GM21390 (cell line): ENCODE results near the gene CAMSAP1.

Source experiments
- ATAC-seq: cut with Tn5 transposase; IDR thresholded peaks from one replicate; pipeline ENCODE4 v1.9.1; 2021; ENCODE audit not compliant: unreplicated experiment

Gene CAMSAP1

DNA sequence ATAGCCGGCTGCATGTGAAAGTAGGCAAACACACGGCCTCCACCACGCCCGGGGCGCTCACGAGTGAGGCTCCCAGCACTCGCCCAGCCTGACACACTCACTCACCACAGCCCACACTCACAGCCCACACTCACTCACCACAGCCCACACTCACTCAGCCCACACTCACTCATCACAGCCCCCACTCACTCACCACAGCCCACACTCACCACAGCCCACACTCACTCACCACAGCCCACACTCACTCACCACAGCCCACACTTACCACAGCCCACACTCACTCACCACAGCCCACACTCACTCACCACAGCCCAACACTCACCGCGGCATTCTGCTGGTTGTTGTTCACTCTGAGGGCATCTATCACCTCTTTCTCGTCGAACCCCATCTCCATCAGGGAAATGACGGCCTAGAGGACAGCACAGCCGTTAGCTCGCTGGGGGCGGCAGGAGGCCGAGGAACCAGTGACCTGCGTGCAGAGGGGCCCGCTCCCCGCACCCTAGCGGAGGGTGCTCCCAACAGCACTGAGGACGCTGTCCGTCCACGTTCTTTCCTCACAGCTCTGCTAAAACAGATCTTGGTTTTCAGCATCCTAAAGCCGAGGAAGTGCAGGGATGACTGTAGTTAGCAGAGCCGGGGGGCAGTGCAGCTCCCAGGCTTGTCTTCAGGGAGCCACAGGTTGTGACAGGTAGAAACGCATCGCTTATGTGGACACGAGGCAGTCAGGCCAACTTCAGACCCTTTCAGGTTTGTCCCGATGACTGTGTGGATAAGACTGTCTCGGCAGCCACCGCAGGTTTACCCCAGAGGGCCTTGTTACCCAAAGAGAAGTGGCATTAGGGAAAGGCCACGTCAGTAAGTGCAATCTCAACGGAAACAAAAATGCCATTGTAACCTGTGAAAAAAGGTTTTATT lies 32.3 kb upstream of the CAMSAP1 start:
- no peak for ATAC-seq

DNA sequence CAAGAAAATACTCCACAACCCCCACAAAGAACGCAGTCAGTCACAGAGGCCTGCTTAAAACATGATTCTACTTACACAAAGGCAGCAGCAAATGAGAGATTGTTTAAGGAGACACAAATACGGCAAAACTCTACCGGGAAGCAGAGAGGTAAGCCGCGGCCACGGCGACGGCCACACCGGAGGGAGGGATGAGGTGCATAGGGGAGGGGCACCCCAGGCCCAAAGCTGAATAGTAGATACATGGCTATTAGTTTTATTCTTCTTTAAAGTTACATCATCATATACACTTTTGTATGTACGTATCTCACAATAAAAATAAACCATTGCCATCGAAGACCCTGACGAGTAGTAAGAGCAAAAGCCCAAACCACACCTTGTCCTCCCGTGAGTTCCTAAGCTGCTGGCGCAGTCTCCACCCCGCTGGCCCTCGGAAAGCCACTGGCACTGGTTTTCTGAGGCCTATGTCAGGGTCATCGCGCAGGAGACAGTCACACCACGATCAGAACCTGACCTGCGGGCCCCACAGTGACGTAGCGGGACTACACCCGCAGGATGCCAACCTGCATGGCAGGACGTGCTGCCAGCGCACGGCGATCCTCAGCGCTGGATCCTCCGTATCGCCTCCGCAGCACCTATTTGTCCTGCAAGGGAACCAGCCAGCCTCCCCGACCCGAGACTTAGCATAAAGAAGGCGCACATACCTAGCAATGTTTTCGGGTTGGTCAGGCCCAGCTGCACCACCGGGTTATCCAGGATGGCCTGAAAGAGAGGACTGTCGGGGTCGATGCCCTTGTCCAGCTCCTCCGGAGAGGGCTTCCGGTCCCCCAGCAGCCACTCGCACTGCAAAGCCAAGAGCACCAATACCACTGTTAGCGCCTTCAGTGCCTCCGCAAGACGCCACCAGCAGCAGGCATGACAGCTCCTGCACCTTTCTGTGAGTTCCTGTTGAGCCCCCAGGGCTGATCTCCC lies 30.5 kb upstream of the CAMSAP1 start:
- no peak for ATAC-seq

DNA sequence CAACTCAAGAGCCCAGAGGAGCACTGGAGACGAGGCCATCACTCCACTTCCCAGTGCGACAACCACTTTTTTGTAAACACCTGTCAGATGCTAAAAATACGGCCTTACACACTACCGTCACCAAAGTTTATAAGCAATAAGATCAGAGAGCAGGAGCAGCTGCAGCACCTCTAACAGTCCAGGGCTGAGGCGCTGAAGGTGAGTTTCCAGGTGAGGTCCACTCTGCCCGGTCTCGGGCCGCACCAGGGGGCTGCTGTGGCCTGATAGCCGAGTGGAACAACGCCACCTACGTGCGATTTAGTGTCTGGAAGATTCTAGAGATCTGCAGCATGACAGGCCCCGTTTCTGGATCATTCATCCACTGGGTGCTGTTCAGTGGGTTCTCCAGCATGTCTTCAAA lies 25.8 kb upstream of the CAMSAP1 start:
- no peak for ATAC-seq

GRCh38 chr9:135932656-135933055 lies 25.3 kb upstream of the CAMSAP1 start:
- no peak for ATAC-seq

GRCh38 chr9:135931349-135931820 lies 24.0 kb upstream of the CAMSAP1 start:
- no peak for ATAC-seq

- ATAC-seq = no peak
Observed at GRCh38 chr9:135930446-135931345, 23.4 kb upstream of the CAMSAP1 start.

- no peak for ATAC-seq
Observed at GRCh38 chr9:135929656-135930445, 22.5 kb upstream of the CAMSAP1 start.

DNA sequence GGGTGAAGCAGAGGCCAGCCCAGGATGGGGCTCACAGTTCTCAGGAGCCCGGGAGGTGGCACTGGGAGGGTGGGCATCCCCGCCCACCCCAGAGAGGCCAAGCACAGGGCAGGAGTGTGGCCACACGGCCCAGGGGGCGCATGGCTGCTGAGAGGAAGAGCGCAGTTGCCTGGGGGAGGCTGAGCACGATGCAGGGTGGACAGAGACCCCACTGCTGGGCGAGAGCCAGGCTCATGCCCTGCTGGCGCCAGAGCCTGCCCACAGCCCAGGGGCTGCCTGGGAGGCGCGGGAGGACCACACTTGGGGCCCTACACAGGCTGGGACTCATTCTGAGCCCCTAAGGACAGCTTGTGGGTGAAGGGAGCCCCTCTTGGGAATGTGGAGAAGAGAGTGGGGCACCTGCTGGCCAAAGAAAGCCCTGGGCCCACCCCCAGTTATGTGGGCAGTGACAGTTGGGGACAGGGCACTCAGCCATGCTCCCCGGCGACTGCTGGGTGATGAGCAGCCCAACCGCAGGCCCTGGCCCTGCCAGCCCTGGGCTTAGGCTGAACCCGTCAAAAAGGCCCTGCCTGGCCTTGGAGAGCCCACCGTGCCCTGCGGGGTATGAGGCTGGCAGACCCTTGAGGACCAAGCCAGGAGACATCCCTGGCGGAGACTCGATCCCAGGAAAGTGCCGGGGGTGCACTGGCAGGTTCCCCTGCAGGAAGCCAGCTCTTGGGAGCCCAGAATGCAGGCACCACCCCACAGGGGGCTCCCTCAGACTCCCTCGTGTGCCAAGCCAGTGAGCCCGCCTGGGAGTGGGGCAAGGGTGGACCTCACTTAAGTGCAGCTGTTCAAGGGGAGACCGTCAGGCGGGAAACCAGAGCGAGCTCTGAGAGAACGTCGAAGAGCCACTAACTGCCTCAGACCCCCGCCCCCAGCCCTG lies 21.6 kb upstream of the CAMSAP1 start:
- ATAC-seq = no peak

DNA sequence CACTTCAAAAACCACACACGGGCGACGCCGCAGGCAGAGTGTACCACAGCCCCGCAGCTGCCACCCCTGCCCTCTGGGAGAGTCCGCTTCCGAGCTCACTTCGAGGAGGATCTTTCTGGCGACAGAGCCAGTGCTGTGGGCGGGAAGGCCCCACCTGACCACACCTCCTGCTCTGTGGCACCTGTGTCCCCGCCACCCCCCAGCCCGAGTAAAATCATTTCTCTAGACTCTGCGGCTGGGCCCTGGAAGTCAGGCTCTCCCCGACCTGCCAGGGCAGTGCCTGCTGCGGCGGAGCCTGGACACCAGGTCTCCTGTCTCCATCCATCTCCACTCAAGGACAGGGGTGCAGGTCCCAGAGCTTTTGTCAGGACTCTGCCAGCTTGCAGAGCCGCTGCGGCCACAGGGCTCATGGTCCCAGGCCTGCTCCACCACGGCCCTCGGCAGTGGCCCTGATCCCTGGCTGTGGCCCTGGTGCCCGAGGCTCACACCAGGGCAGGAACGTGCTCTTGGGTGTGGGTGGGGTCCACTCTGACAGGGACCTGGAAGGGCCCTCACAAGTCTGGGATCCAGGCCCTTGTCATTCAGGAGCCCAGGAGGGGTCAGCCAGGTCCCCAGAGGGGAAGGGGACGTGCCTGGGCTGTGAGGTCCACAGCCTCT lies 20.9 kb upstream of the CAMSAP1 start:
- ATAC-seq = no peak

DNA sequence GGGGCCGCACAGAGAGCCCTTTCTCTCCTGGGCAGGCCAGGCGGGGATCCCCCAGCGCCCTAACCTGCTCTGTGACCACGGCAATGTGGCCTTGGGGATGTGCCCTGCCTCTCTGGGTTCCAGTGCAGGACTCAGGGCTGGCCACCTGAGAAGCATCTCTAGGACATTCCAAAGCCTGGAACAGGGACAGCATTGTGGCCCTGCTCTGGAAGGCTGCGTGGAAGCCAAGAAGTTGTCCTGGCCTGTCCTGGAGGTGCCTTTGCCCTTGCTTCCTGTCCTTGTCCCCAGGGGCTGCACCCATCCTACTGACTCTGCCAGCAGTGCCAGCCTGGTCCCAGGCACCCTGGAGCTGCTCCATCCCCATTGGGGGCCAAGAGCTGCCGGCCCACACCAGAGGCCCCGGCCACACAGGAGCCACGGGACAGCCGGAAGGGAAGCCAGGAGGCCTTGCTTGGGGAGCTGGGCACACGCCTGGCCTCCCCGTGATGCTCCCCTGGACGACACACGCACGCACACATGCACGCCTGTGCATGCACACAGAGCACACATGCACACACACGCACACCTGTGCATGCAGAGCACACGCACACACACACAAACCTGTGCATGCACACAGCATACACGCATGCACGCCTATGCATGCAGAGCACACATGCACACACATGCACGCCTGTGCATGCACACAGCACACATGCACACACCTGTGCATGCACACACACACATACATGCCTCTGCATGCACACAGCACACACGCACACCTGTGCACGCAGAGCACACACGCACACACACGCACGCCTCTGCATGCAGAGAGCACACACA lies 20.1 kb upstream of the CAMSAP1 start:
- ATAC-seq = no peak

GRCh38 chr9:135926402-135927194 lies 19.3 kb upstream of the CAMSAP1 start:
- no peak for ATAC-seq

DNA sequence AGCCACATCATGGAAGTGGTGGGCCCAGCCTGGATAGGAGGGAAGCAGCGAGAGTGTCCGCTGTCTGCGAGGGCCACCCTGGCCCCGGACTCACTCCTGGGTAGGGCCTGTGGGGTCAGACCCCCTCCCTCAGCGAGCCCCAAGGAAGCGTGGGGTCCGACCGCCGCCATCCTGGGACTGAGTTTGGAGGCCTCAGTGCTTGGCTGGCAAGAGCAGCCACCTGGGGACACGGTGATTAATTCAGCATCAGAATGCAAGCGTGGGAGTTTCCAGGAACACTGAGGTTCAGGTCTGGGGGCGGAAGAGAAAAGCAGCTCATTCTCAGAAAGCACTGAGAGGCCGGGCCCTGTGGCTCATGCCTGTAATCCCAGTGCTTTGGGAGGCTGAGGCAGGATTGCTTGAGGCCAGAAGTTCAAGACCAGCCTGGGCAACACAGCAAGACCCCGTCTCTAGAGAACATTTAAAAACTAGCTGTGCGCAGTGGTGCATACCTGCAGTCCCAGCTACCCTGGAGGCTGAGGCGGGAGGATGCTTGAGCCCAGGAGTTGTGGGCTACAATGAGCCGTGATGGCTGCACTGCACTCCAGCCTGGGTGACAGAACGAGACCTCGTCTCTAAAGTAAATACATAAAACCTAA lies 18.3 kb upstream of the CAMSAP1 start:
- ATAC-seq = no peak

GRCh38 chr9:135924628-135925338 lies 17.4 kb upstream of the CAMSAP1 start:
- no peak for ATAC-seq

DNA sequence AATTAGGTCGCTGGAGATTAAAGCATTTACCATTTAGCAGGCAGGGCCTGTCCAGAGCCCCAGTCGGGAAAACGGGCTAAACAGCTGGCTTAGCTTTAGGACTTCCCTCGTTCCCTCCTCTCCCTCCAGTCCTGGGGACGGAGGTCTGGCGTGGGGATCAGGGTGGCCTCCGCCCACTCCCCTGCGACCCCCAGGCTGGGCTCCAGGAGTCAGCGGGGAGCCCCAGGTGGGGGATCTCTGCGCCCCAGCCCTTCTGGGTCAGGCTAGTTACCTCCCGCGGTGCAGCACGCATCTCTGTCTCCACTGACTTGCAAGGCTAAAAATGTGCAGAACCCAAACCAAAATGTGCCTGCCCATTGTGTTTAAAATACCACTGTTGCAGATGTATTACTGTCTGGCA lies 16.2 kb upstream of the CAMSAP1 start:
- no peak for ATAC-seq

- ATAC-seq = no peak
Observed at GRCh38 chr9:135921749-135922310, 14.5 kb upstream of the CAMSAP1 start.
